NCI-H524 treated with DMSO at 0.1 percent for 48 hours (cell line): Measurements from ENCODE around the gene KRT27.

ENCODE experiments used
- DNase-seq: peaks from one replicate; lab custom pipeline; 2025; lab: John Stamatoyannopoulos, UW

The KRT27 gene

GRCh38 chr17:40809721-40810421 lies 27.5 kb upstream of the KRT27 start:
- no peak for DNase-seq

- DNase-seq = no peak
Measured at GRCh38 chr17:40806131-40806530, 23.8 kb upstream of the KRT27 start.

- DNase-seq = peak; percentile 16
Measured at GRCh38 chr17:40803617-40804082, 21.3 kb upstream of the KRT27 start.

GRCh38 chr17:40801157-40801556 lies 18.8 kb upstream of the KRT27 start:
- DNase-seq = no peak

GRCh38 chr17:40800381-40800780 lies 18.0 kb upstream of the KRT27 start:
- DNase-seq = no peak

GRCh38 chr17:40799859-40800258 lies 17.5 kb upstream of the KRT27 start, which contains the start of gene KRT28:
TSS of gene KRT28 (minus strand) at chr17:40799959. CDS start at chr17:40799893, 66 bp downstream.
- DNase-seq = no peak

- no peak for DNase-seq
Measured at GRCh38 chr17:40796846-40797245, 14.5 kb upstream of the KRT27 start.

GRCh38 chr17:40795019-40795667 lies 12.8 kb upstream of the KRT27 start:
- DNase-seq = no peak

GRCh38 chr17:40794466-40794865 lies 12.1 kb upstream of the KRT27 start:
- DNase-seq = no peak

- no peak for DNase-seq
Measured at GRCh38 chr17:40793832-40794231, 11.5 kb upstream of the KRT27 start.

GRCh38 chr17:40791787-40792436 lies 9.6 kb upstream of the KRT27 start:
- no peak for DNase-seq

GRCh38 chr17:40791111-40791510 lies 8.8 kb upstream of the KRT27 start:
- DNase-seq = no peak

- no peak for DNase-seq
Measured at GRCh38 chr17:40779181-40779909, 3.0 kb downstream of the KRT27 start.

- DNase-seq = no peak
Measured at GRCh38 chr17:40778461-40778860, 3.9 kb downstream of the KRT27 start.

- DNase-seq = no peak
Measured at GRCh38 chr17:40777971-40778370, 4.4 kb downstream of the KRT27 start.

- no peak for DNase-seq
Measured at GRCh38 chr17:40777459-40777858, 4.9 kb downstream of the KRT27 start.

- no peak for DNase-seq
Measured at GRCh38 chr17:40775945-40776344, 6.4 kb downstream of the KRT27 start.

GRCh38 chr17:40772101-40772500 lies 10.2 kb downstream of the KRT27 start, which contains the start of gene KRT26:
TSS of gene KRT26 (minus strand) at chr17:40772201. CDS start at chr17:40772113, 88 bp downstream.
- no peak for DNase-seq

GRCh38 chr17:40765657-40766056 lies 16.7 kb downstream of the KRT27 start:
- DNase-seq = no peak

GRCh38 chr17:40763752-40764151 lies 18.6 kb downstream of the KRT27 start:
- DNase-seq = no peak

- no peak for DNase-seq
Measured at GRCh38 chr17:40760105-40761016, 22.0 kb downstream of the KRT27 start.
